AG04450 (cell line): ENCODE data around the gene TBX1. TPM values are rescaled to one million over a fixed set of nuclear protein-coding genes. Genes with fewer than 3 reads are reported as not detected.
"Not testable (repeated sequence)": the region's sequence is repeated elsewhere in the genome, so short reads cannot be mapped to it uniquely, and the experiment has no call there.

Source experiments
- CTCF ChIA-PET: fragments of 300-600, 350-600 bp; formaldehyde crosslinking; extraction: SDS; loops from one replicate; lab custom pipeline; 2022; ENCODE audit warnings: antibody characterized with exemption, inconsistent platforms; lab: Charles Lee
- POLR2A ChIA-PET: fragments of 350-600 bp; formaldehyde crosslinking; extraction: SDS; loops from one replicate; lab custom pipeline; 2021; ENCODE audit warnings: antibody characterized with exemption, inconsistent platforms; lab: Yijun Ruan, JAX
- DNase-seq: peaks from one replicate; pipeline ENCODE4 v3.0.0-alpha.2; 2011; ENCODE audit warnings: low read depth, low spot score
- H3K27ac ChIP-seq: one replicate; pipeline ENCODE4 v1.5.1; 2012; ENCODE audit warnings: low read depth, low read length, control low read depth
- H3K27me3 ChIP-seq: one replicate; pipeline ENCODE4 v1.6.0; 2012; ENCODE audit warnings: low read length; ENCODE audit not compliant: control insufficient read depth, insufficient read depth
- H3K4me3 ChIP-seq: 2 replicates; pipeline ENCODE4 v1.5.1; 2011; ENCODE audit warnings: mild to moderate bottlenecking, low read depth, low read length, control low read depth
- H3K9me3 ChIP-seq: 2 replicates; pipeline ENCODE4 v1.5.1; 2012; ENCODE audit warnings: low read length; ENCODE audit not compliant: control insufficient read depth, insufficient read depth
- CTCF ChIP-seq: IDR thresholded peaks from 2 replicates; pipeline ENCODE4 v1.5.1; 2011; ENCODE audit warnings: low read depth, low read length, control low read depth, inconsistent platforms
- polyA plus RNA-seq: library from polyadenylated mRNA; depleted of rRNA; stranded (reverse); fragments of >200 nt; gene quantifications from 2 replicates; pipeline ENCODE4 v1.2.3, GENCODE V29; 2011

The TBX1 gene
- polyA plus RNA-seq, 1 experiment = not detected

- no peak for TF ChIP-seq CTCF
- Histone ChIP-seq H3K27me3 (peaks cover 67% of the 10 kb centered on the region), H3K27ac (no peak overlapping the region), H3K9me3 (no peaks in the 10 kb centered on the region; the same call in 1 of the 2 replicates), H3K4me3 (no peak overlapping the region)
- POLR2A ChIA-PET = no interaction called here
- CTCF ChIA-PET = interaction anchor here (0.8 kb wide), 2 partner anchors 30 to 43 kb away, joined by 3 to 5 read pairs; no protein-coding TSS in a partner anchor
- DNase-seq = no peak
Observed at GRCh38 chr22:19773470-19774040, 13.0 kb downstream of the TBX1 start.

GRCh38 chr22:19774628-19775027, 14.1 kb downstream of the TBX1 start:
- peaks cover 60% of the 10 kb centered on the region for H3K27me3 ChIP-seq
- ChIA-PET CTCF (no interaction called here), POLR2A (no interaction called here)
- H3K4me3 ChIP-seq = no peak overlapping the region
- no peak overlapping the region for H3K27ac ChIP-seq
- TF ChIP-seq CTCF = no peak
- no peaks in the 10 kb centered on the region; the same call in 1 of the 2 replicates for H3K9me3 ChIP-seq
- no peak for DNase-seq

DNA sequence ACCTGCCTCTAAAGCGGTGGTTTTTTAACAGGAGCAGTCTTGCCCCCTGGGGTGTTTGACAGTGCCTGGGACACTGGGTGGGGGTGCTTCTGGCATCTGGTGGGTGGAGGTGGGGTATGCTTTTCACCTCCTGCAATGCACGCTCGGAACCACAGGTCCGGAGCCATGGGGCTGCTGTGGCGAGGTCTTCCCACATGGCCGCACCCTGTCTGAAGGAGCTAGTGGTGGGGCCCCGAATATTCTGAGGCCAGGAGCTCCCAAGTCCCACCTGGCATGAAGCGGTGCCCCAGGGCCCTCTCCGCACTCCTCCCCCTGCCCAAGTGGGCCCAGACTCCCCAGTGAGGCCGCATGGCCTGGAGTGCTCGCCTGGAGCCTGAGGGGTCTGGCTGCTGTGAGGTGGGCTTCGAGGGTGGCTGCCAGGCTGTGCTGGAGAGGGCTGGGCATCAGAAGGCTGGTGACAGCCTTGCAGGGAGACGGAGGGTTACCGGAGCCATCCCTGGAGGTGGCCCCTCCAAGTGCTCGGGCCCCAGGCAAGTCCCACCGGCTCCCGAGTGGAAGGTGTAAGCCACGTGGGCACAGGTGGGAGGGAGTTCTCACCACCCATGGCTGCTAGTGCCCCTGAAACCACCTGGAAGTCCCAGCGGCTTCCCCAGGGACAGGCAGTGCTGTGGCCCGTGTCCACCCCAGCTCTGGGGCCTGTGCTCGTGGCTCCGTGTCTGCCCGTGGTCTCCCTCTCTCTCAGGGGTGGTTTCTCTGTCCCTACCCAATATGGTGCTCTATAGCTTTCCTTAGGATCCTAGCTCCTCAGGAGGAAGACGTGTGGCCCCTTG, 15.1 kb downstream of the TBX1 start:
- peaks cover 50% of the 10 kb centered on the region for H3K27me3 ChIP-seq
- H3K4me3 ChIP-seq = no peak overlapping the region
- DNase-seq = no peak
- no peaks in the 10 kb centered on the region; the same call in 1 of the 2 replicates for H3K9me3 ChIP-seq
- POLR2A ChIA-PET = interaction anchor here (0.8 kb wide), 1 partner anchor 21 kb away, joined by 3 read pairs; no protein-coding TSS in a partner anchor
- CTCF ChIA-PET = no interaction called here
- no peak overlapping the region for H3K27ac ChIP-seq
- TF ChIP-seq CTCF = no peak

GRCh38 chr22:19776433-19777031, 16.0 kb downstream of the TBX1 start:
- TF ChIP-seq CTCF = no peak
- H3K27ac ChIP-seq = no peak overlapping the region
- H3K4me3 ChIP-seq = no peak overlapping the region
- DNase-seq = no peak
- CTCF ChIA-PET = no interaction called here
- H3K27me3 ChIP-seq = peaks cover 41% of the 10 kb centered on the region
- POLR2A ChIA-PET = interaction anchor here (0.8 kb wide), 1 partner anchor 22 kb away, joined by 3 read pairs; no protein-coding TSS in a partner anchor
- H3K9me3 ChIP-seq = no peaks in the 10 kb centered on the region; the same call in 1 of the 2 replicates

DNA sequence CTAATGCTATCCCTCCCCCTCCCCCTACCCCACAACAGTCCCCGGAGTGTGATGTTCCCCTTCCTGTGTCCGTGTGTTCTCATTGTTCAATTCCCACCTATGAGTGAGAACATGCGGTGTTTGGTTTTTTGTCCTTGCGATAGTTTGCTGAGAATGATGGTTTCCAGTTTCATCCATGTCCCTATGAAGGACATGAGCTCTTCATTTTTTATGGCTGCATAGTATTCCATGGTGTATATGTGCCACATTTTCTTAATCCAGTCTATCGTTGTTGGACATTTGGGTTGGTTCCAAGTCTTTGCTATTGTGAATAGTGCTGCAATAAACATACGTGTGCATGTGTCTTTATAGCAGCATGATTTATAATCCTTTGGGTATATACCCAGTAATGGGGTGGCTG, 16.6 kb downstream of the TBX1 start:
- peaks cover 35% of the 10 kb centered on the region for H3K27me3 ChIP-seq
- DNase-seq, H3K9me3 ChIP-seq, H3K4me3 ChIP-seq, POLR2A ChIA-PET, CTCF ChIA-PET, H3K27ac ChIP-seq: not testable (repeated sequence)
